HG03432 (cell line): ENCODE measurements around the gene OR7C1.
"Not testable (repeated sequence)": the region's sequence is repeated elsewhere in the genome, so short reads cannot be mapped to it uniquely, and the experiment has no call there.

ENCODE experiments used
- ATAC-seq: cut with Tn5 transposase; IDR thresholded peaks from one replicate; pipeline ENCODE4 v1.9.1; 2021; ENCODE audit warnings: mild to moderate bottlenecking, moderate library complexity; ENCODE audit not compliant: unreplicated experiment

Gene OR7C1

DNA sequence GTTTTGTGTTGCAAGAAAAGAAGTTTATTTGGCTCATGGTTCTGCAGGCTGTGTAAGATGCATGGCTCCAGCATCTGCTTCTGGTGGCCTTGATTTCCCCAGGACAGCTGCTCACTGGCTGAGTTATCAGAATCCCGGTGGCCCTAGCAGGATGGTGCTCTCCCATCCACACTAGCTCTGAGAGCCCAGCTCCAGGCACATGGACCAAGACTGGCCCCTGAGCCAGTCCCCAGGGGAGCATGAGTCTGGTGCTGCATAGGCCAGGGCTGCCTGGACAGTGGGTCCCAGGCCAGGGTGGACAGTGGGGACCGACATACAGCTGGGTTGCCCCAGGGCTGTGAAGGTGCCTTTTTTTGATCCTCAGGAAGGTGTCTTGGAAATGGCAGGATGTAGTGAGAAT lies 67.0 kb downstream of the OR7C1 start:
- no peak for ATAC-seq

- no peak for ATAC-seq
Observed at GRCh38 chr19:14767466-14767971, 67.5 kb downstream of the OR7C1 start.

GRCh38 chr19:14765841-14766240 lies 69.1 kb downstream of the OR7C1 start:
- ATAC-seq = not testable (repeated sequence)

DNA sequence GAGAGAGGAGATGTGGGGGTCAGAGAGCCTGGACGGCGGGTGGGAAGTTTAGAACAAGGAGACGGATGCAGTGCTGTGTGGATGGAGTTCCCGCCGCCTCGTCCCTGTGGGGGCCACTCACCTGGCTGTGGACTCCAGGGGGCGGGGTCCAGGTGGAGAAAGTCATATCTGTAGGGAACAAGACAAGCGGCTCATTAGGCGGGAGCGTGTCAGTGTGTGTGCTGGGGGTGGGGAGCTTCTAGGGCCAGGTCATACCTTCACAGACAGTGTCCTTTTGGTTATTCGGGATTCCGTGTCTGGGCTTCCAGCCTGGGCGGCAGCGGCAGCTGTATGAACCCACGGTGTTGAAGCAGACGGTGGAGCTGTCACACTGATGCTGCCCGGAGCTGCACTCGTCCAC lies 69.6 kb downstream of the OR7C1 start:
- ATAC-seq = not testable (repeated sequence)

- ATAC-seq = no peak
Observed at GRCh38 chr19:14764401-14764800, 70.6 kb downstream of the OR7C1 start.

- no peak for ATAC-seq
Observed at GRCh38 chr19:14763497-14764145, 71.4 kb downstream of the OR7C1 start.

DNA sequence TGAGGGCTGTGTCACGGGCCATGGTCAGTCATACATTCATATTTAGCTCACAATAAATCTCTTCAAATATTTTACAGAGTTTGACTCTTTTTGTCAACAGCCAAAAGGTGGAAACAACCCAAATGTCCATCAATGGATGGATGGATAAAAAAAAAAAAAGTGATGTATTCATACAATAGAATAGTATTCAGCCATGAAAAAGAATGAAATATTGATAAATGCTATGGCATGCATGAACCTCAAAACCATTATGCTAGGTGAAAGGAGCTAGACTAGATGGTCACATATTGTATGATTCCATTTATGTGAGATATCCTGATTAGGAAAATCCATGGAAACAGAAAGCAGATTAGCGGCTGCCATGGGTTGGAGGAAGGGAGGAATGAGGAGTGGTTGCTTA lies 72.9 kb downstream of the OR7C1 start:
- no peak for ATAC-seq

GRCh38 chr19:14761607-14762006 lies 73.4 kb downstream of the OR7C1 start:
- ATAC-seq = no peak

DNA sequence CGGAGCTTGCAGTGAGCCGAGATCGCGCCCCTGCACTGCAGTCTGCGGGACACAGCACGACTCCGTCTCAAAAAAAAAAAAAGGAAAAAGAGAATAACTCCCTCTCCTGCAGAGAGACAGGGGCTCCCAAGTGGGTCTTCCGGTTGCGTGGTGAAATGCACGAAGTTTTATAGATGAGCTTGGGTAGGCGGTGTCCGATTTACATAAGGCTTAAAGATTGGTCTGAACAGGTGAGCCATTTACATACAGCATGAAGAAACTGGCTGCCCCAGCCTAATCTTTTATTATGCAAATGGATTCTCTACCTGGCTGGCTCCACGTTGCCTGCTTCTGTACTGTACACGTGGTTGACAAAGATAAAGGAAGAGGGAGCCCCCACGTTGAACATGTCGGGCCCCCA lies 76.2 kb downstream of the OR7C1 start:
- ATAC-seq = no peak

GRCh38 chr19:14748601-14749000 lies 86.4 kb downstream of the OR7C1 start:
- ATAC-seq = no peak
